C4-2B (cell line): ENCODE measurements around the gene ATP6V0C.

Experiments used
- H3K27ac ChIP-seq: fragments of 450-650 bp; 2 replicates; pipeline ENCODE4 v1.5.1; 2017
- ZFX ChIP-seq: fragments of 450-650 bp; IDR thresholded peaks from 2 replicates; pipeline ENCODE4 v1.6.1; 2017
- TF ChIP-seq, protein P1 (sequence below): fragments of 450-650 bp; conservative IDR thresholded peaks from 2 replicates; pipeline ENCODE4 v1.5.1; 2017; ENCODE audit warnings: mild to moderate bottlenecking

ATP6V0C gene

DNA sequence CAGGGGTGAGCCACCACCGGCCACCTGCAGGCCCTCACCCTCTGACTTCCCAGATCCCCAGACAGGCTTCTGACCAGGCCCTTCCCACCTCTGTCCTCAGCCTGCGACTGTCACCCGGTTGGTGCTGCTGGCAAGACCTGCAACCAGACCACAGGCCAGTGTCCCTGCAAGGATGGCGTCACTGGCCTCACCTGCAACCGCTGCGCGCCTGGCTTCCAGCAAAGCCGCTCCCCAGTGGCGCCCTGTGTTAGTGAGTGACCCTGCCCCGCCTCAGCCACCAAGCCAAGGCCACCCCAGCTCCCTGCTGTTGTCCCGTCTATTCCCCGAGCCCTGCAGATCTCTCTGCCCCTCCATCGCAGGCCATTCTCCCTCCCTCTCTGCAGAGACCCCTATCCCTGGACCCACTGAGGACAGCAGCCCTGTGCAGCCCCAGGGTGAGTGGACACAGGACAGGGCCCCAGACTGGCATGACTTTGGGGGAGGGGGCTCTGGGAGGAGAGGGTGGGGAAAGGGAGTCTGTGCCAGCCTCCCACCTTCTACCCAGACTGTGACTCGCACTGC, 40.8 kb upstream of the ATP6V0C start:
- TF ChIP-seq, protein P1, sequence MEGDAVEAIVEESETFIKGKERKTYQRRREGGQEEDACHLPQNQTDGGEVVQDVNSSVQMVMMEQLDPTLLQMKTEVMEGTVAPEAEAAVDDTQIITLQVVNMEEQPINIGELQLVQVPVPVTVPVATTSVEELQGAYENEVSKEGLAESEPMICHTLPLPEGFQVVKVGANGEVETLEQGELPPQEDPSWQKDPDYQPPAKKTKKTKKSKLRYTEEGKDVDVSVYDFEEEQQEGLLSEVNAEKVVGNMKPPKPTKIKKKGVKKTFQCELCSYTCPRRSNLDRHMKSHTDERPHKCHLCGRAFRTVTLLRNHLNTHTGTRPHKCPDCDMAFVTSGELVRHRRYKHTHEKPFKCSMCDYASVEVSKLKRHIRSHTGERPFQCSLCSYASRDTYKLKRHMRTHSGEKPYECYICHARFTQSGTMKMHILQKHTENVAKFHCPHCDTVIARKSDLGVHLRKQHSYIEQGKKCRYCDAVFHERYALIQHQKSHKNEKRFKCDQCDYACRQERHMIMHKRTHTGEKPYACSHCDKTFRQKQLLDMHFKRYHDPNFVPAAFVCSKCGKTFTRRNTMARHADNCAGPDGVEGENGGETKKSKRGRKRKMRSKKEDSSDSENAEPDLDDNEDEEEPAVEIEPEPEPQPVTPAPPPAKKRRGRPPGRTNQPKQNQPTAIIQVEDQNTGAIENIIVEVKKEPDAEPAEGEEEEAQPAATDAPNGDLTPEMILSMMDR, result no peak
- no peak for TF ChIP-seq ZFX
- peak overlapping the region; percentile 94 for H3K27ac ChIP-seq

DNA sequence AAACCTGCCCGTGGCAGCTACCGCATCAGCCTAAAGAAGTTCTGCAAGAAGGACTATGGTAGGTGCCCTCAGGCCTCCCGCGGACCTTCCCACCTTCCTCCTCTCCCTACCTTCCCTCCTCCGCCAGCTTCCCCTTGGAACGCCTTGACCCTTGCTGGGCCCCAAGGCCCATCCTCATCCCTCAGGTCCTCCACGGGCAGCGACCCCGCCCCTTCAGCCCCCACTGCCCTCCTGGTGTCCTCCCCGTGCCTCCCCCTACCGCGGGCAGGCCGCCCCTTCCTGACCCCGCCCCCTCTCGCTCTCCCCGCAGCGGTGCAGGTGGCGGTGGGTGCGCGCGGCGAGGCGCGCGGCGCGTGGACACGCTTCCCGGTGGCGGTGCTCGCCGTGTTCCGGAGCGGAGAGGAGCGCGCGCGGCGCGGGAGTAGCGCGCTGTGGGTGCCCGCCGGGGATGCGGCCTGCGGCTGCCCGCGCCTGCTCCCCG, 40.3 kb upstream of the ATP6V0C start:
- H3K27ac ChIP-seq, result peak overlapping the region; percentile 94
- TF ChIP-seq, protein P1, result no peak
- TF ChIP-seq ZFX, result no peak

DNA sequence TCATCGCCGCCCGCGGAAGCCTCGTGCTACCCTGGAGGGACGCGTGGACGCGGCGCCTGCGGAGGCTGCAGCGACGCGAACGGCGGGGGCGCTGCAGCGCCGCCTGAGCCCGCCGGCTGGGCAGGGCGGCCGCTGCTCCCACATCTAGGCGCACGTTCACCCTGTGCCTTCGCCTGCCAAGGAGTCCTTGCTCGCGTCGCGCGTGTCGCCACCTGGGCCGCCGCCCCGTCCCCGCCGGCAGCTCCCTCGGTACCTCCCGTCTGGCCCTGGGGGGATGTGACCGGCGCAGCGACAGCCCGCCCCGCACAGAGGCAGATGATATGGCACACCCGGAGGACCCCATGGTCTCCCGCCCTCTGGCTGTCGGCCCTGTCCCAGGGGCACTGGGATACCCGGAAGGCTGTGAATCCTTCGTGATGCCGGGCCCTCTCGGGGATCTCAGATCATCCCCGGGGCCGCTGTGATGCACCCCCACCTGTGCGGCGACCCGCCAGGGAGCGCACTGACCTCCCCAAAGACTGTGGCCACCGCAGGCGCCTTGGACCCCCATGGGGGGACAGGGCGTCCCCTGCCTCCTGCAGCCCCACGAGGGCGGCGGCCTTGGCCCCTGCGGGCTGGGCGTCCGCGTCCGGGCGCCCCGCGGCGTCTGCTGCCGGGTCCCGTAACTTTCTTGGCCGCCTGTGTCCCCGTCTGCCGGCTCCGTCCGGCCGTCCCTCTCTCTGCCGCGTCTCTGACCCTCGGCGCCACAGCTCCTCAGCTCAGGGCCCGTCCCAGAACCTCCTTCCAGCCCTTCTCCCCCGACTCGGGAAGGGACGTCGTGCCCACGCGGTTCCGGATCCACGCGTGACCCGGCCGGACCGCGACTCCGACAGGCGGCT, 39.5 kb upstream of the ATP6V0C start:
- H3K27ac ChIP-seq, result peak overlapping the region; percentile 94
- TF ChIP-seq, protein P1, result peak; percentile 84
- TF ChIP-seq ZFX, result peak; percentile 19; the same call in 1 of the 2 replicates

DNA sequence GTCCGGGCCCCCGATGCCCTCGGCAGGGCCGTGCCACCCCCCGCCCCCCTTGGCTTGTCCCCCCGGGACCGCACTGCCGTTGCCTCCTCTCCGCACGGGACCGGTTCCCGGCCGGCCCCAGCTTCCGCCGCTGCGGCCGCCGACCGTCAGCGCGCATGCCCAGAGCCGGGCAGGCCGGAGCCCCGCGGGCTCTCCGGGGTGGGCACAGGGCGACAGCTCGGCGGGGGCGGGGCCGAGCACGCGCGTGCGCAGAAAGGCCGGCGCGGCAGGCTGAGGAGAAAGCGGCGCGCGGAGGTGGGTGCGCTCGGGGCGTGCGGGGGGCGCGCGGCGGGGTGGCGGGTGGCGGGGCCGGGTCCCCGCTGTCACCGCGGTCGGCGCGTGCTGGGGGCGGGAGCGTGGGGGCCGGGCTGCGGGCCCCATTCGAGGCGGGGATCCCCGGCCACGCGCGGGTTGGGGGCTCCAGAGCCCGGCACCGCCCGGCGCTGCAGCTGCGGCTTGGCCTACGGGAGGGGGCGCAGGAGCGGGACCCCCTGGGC, 38.8 kb upstream of the ATP6V0C start, which contains the start of gene TBC1D24:
Gene TBC1D24, plus strand, starts transcription at position 251 of the 536 bp plus-strand sequence. CDS start 21,022 bp downstream, outside the sequence.
- TF ChIP-seq, protein P1, result no peak
- TF ChIP-seq ZFX, result no peak; the same call in 1 of the 2 replicates
- peak within 1 kb of the TSS; percentile 94 for H3K27ac ChIP-seq

- peak overlapping the region; percentile 94 for H3K27ac ChIP-seq
- TF ChIP-seq, protein P1, result no peak
- TF ChIP-seq ZFX, result no peak
Observed at GRCh38 chr16:2475413-2476344, 38.1 kb upstream of the ATP6V0C start.

DNA sequence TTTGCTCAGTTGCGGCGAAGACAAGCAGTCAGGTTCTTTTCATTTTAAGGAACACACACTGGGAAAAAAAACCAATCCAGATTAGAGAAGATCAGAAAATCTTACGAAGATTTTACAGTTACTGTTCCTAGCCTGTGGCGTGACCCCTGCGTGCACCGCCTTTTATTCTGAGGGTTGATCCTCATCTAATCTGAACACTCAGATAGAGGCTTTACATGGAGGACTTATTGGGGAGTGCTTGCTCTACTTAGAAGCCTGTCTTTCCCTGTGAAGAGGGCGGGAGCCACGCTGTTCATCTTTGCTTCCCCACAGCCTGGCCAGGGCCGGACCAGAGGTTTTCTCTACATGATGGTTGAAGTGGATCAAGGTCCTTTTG, 37.4 kb upstream of the ATP6V0C start:
- TF ChIP-seq ZFX, result no peak
- TF ChIP-seq, protein P1, result no peak
- peak overlapping the region; percentile 94 for H3K27ac ChIP-seq
